AG04449 (cell line): ENCODE measurements around the gene NAAA.

Source experiments
- CTCF ChIA-PET: fragments of 350-600 bp; formaldehyde crosslinking; extraction: SDS; loops from one replicate; lab custom pipeline; 2021; ENCODE audit warnings: antibody characterized with exemption; lab: Yijun Ruan, JAX
- POLR2A ChIA-PET: fragments of 400-600, 350-600 bp; formaldehyde crosslinking; extraction: SDS; loops from one replicate; lab custom pipeline; 2020; ENCODE audit warnings: antibody characterized with exemption, inconsistent platforms; lab: Yijun Ruan, JAX
- DNase-seq: peaks from one replicate; pipeline ENCODE4 v3.0.0-alpha.2; 2010; ENCODE audit warnings: low read depth, low spot score
- H3K4me3 ChIP-seq: 2 replicates; pipeline ENCODE4 v1.5.1; 2011; ENCODE audit warnings: low read depth, mild to moderate bottlenecking, control low read depth, low read length
- CTCF ChIP-seq: IDR thresholded peaks from one replicate; pipeline ENCODE4 v1.5.1; 2011; ENCODE audit warnings: mild to moderate bottlenecking, moderate library complexity, low read length, control low read depth, inconsistent platforms; ENCODE audit not compliant: insufficient read depth; ENCODE audit errors: missing control alignments

The NAAA gene

GRCh38 chr4:75940692-75941253 lies at the start of gene NAAA:
Gene NAAA, minus strand, starts transcription at chr4:75941013. Its CDS starts 64 bp downstream, at chr4:75940949.
- DNase-seq = no peak
- ChIA-PET POLR2A (no interaction called here), CTCF (interaction anchor here (1.2 to 3.0 kb wide), 3 partner anchors 13 to 46 kb away, joined by 5 to 17 read pairs (median 6); no protein-coding TSS in a partner anchor)
- peak within 1 kb of the TSS; percentile 74 for H3K4me3 ChIP-seq
- TF ChIP-seq CTCF = no peak

DNA sequence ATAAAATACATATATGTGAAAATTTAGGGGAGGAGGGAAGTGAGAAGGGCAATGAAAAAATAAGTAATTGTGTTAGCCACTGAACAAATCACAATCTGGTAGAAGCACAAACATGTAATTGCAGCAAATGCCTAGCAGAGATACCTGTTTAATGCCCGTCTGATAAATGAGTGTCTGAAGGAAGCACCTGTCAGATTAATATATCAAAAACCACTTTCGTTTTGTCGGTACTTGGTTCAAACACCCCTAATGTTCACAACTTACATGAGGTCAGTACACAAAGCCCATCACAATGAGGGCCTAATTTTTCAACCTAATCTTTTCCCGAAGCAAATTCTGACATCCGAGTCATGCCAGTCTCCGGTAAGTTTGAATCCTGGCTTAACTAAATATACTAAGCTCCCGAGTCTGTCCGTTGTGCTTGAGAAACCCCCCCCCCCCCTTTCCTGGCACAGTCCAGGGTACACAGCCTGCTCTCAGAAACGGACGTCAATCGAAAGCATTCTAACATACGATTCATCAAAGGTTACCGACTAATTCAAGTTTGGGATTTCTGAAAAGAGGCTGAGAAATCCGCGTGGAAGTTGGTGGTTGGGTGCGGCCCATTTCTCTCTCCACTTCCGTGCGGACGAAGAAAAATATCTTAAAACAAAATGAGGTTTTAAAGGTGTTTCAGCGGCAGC lies 49.2 kb upstream of the NAAA start:
- TF ChIP-seq CTCF = no peak
- H3K4me3 ChIP-seq = peak overlapping the region; percentile 89
- ChIA-PET CTCF (interaction anchor here (1.1 to 1.7 kb wide), 3 partner anchors 11 to 97 kb away, joined by 4 to 5 read pairs (median 4); no protein-coding TSS in a partner anchor), POLR2A (no interaction called here)
- DNase-seq = no peak

- CTCF ChIA-PET = interaction anchor here (1.1 to 2.6 kb wide), 3 partner anchors 11 to 83 kb away, joined by 6 to 14 read pairs (median 6); no protein-coding TSS in a partner anchor
- no peak for TF ChIP-seq CTCF
Observed at GRCh38 chr4:75985116-75985515, 44.3 kb upstream of the NAAA start.

GRCh38 chr4:75980576-75980975 lies 39.8 kb upstream of the NAAA start:
- CTCF ChIA-PET = interaction anchor here (1.0 kb wide), 1 partner anchor 15 kb away, joined by 4 read pairs; no protein-coding TSS in a partner anchor
- POLR2A ChIA-PET = no interaction called here
- no peak overlapping the region for H3K4me3 ChIP-seq
- no peak for TF ChIP-seq CTCF
- no peak for DNase-seq

More at GRCh38 chr4:75985116-75985515, 44.3 kb upstream of the NAAA start:
- no peak overlapping the region for H3K4me3 ChIP-seq
- peak; percentile 69 for DNase-seq
- POLR2A ChIA-PET = no interaction called here

- no peak for TF ChIP-seq CTCF
- no peak overlapping the region for H3K4me3 ChIP-seq
- CTCF ChIA-PET = interaction anchor here (1.0 kb wide), 1 partner anchor 25 kb away, joined by 3 read pairs; no protein-coding TSS in a partner anchor
- DNase-seq = no peak
- POLR2A ChIA-PET = no interaction called here
Observed at GRCh38 chr4:75976177-75976576, 35.4 kb upstream of the NAAA start.

DNA sequence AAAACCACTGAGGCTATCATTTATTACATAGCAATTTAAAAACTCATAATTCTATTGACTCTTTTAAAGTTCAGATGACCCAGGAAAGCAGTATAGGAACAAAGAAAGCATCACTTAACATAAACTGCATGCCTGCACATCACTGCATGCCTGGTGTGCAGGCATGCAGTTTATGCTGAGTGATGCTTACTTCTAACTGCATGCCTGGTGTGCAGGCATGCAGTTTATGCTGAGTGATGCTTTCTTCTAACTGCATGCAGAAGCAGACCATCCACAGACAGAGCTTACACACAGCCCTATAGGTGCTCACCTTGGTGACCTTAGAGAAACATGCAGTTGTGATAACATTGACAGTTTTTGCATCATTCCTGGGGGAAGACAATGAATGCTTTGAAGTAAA lies 33.0 kb upstream of the NAAA start:
- ChIA-PET POLR2A (no interaction called here), CTCF (no interaction called here)
- no peak for TF ChIP-seq CTCF
- DNase-seq = no peak
- H3K4me3 ChIP-seq = no peak overlapping the region
